Inflammatory macrophage (primary cell): ENCODE measurements around the gene FPGS.

ENCODE experiments used
- DNase-seq, 2 donors: peaks; one replicate each; pipeline ENCODE4 v3.0.0-alpha.2; 2020 to 2022

The FPGS gene

DNA sequence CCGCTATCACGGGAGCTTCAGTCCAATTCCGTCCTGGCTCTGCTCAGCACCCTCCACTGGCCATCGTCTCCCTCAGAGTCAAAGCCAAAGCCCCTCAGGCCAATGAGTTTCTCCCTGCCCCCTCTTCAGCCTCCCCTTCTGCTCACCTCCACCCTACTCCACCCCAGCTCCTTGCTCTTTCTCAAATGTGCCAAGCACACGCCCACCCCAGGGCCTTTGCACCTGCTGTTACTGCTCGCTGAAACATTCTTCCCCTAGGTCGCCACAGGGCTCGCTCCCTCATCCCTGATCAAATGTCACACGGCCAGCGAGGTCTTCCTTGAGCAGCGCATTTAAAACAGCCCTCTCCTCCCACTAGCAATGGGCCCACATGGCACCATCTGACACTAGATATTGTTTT is 58.1 kb downstream of the FPGS start:
- DNase-seq = no peak

DNA sequence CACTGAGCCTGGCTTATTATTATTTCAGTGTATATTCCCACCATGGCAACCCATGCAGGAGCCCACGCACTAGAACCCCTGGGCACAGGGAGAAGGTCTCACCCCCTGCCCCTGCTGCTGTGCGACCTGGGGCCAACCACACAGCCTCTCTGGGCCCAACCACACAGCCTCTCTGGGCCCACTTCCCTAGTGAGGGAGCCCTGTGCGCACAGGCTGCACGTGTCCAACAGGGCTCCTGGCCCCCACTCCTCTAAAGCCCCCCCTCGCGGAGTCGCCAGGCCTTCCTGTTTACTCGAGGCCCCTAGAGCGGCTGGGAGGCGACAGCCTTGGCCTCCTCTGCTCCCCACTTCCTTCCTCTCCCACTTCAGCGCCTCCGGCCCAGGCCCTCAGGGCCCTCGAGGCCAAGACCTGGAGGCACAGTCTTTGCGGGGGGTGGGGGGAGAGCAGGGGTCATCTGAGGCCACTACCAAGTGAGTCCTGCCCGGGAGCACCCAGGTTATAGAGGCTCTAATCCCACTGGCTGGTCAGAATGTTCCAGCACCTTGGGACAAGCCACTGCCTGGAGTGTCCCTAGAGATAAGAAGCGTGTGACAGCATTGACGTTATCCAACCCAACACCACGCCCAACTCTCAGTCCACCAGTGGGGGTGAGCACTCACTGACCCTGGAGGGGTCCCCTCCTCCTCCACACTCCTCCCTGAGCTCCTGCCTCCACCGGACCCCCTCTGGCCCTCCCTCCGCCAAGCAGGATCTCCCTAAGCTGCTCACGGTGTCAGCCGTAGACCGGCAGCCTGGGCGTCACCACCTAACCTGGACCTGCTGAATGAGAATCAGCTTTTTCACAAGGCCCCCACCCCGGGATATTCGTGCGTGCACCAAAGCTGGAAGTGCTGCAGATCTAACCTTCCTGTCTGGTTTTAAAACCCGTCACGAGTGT is 59.7 kb downstream of the FPGS start:
- peak; percentile 82 to 92 for DNase-seq

DNA sequence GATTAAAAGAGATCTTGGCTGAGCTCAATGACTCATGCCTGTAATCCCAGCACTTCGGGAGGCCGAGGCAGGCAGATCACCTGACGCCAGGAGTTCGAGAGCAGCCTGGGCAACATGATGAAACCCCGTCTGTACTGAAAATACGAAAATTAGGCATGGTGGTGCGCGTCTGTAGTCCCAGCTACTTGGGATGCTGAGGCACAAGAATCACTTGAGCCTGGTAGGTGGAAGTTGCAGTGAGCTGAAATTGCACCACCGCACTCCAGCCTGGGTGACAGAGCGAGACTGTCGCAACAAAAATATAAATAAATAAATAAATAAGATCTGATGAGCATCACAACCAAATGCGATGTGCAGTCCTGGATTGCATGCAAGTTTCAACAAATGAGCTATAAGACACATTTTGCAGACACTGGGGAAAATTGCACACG is 60.5 kb downstream of the FPGS start:
- peak; percentile 84 to 90 for DNase-seq
